Mesenchymal stem cell (in vitro differentiated cells and primary cell): ENCODE results near the gene MAP2K5.

Experiments used
- DNase-seq: peaks from one replicate; pipeline ENCODE4 v3.0.0-alpha.2; 2013
- H2AFZ ChIP-seq: one replicate; pipeline ENCODE4 v1.6.1; 2013; ENCODE audit warnings: low read depth, mild to moderate bottlenecking, control low read depth, inconsistent platforms, low read length, moderate library complexity
- H2AK5ac ChIP-seq: 2 replicates; pipeline ENCODE4 v1.6.1; 2013; ENCODE audit warnings: low read length, moderate library complexity, mild to moderate bottlenecking, inconsistent platforms; ENCODE audit not compliant: severe bottlenecking
- H2BK120ac ChIP-seq: one replicate; pipeline ENCODE4 v1.6.1; 2013; ENCODE audit warnings: low read depth, mild to moderate bottlenecking, inconsistent platforms, low read length, moderate library complexity
- H2BK12ac ChIP-seq, 2 experiments: one replicate each; pipeline ENCODE4 v1.6.1; 2013; ENCODE audit warnings: inconsistent platforms in 2 of 2, low read length in 2 of 2, mild to moderate bottlenecking in 2 of 2, moderate library complexity in 2 of 2, control low read depth in 1 of 2
- H2BK15ac ChIP-seq: one replicate; pipeline ENCODE4 v1.6.1; 2013; ENCODE audit warnings: mild to moderate bottlenecking, low read depth, inconsistent platforms; ENCODE audit not compliant: poor library complexity, severe bottlenecking
- H2BK5ac ChIP-seq: 2 replicates; pipeline ENCODE4 v1.6.1; 2013; ENCODE audit warnings: low read depth, mild to moderate bottlenecking, low read length, control low read depth, inconsistent platforms; ENCODE audit not compliant: poor library complexity, severe bottlenecking
- H3K14ac ChIP-seq, 2 experiments: one replicate each; pipeline ENCODE4 v1.6.1; 2013; ENCODE audit warnings: inconsistent platforms in 2 of 2, low read length in 2 of 2, control low read depth in 1 of 2, mild to moderate bottlenecking in 1 of 2, moderate library complexity in 1 of 2
- H3K18ac ChIP-seq, 2 experiments: one replicate each; pipeline ENCODE4 v1.6.1; 2013; ENCODE audit warnings: inconsistent platforms in 2 of 2, low read length in 2 of 2, control low read depth in 1 of 2, low read depth in 1 of 2, mild to moderate bottlenecking in 1 of 2
- H3K23ac ChIP-seq, 2 experiments: one replicate each; pipeline ENCODE4 v1.6.1; 2013; ENCODE audit warnings: inconsistent platforms in 2 of 2, low read length in 2 of 2, mild to moderate bottlenecking in 2 of 2, moderate library complexity in 2 of 2, control low read depth in 1 of 2
- H3K27ac ChIP-seq: 2 replicates; pipeline ENCODE4 v1.5.1; 2013; ENCODE audit warnings: mild to moderate bottlenecking, moderate library complexity, low read length, control low read depth, inconsistent platforms; ENCODE audit not compliant: poor library complexity, severe bottlenecking
- H3K27me3 ChIP-seq, 2 experiments: 2 replicates each; pipeline versions ENCODE4 v1.6.1 to v1.7.0; 2013; ENCODE audit warnings: low read length in 2 of 2, mild to moderate bottlenecking in 2 of 2, moderate library complexity in 2 of 2, control low read depth in 1 of 2, inconsistent platforms in 1 of 2; ENCODE audit not compliant: control insufficient read depth in 1 of 2, insufficient read depth in 1 of 2
- H3K36me3 ChIP-seq, 2 experiments: 2 replicates each; pipeline versions ENCODE4 v1.6.1 to v1.7.0; 2013; ENCODE audit warnings: low read length in 2 of 2, control low read depth in 1 of 2, inconsistent platforms in 1 of 2, low read depth in 1 of 2, mild to moderate bottlenecking in 1 of 2; ENCODE audit not compliant: insufficient read depth in 2 of 2, control insufficient read depth in 1 of 2
- H3K4ac ChIP-seq, 2 experiments: one replicate each; pipeline ENCODE4 v1.6.1; 2013; ENCODE audit warnings: inconsistent platforms in 2 of 2, low read length in 2 of 2, mild to moderate bottlenecking in 2 of 2, moderate library complexity in 2 of 2, control low read depth in 1 of 2, low read depth in 1 of 2
- H3K4me1 ChIP-seq: 2 replicates; pipeline ENCODE4 v1.6.1; 2013; ENCODE audit warnings: low read depth, low read length, control low read depth; ENCODE audit not compliant: control insufficient read depth, insufficient read depth
- H3K4me2 ChIP-seq: 2 replicates; pipeline ENCODE4 v1.6.1; 2013; ENCODE audit warnings: low read length, mild to moderate bottlenecking, inconsistent platforms; ENCODE audit not compliant: poor library complexity, severe bottlenecking
- H3K4me3 ChIP-seq, 2 experiments: 2 replicates each; pipeline versions ENCODE4 v1.5.1 to v1.7.0; 2013; ENCODE audit warnings: low read length in 2 of 2, mild to moderate bottlenecking in 2 of 2, control low read depth in 1 of 2, low read depth in 1 of 2; ENCODE audit not compliant: insufficient read depth in 1 of 2
- H3K79me1 ChIP-seq: replicated peaks from 2 replicates; pipeline ENCODE4 v1.6.1; 2013; ENCODE audit warnings: mild to moderate bottlenecking, control low read depth, low read length, inconsistent platforms; ENCODE audit not compliant: poor library complexity, severe bottlenecking
- H3K9ac ChIP-seq: 2 replicates; pipeline ENCODE4 v1.7.0; 2013; ENCODE audit warnings: mild to moderate bottlenecking, low read length, moderate library complexity
- H3K9me3 ChIP-seq: 2 replicates; pipeline ENCODE4 v1.7.0; 2013; ENCODE audit warnings: mild to moderate bottlenecking, low read length; ENCODE audit not compliant: control insufficient read depth
- H4K8ac ChIP-seq: one replicate; pipeline ENCODE4 v1.6.1; 2013; ENCODE audit warnings: inconsistent platforms, mild to moderate bottlenecking, low read length, moderate library complexity
- H4K91ac ChIP-seq: one replicate; pipeline ENCODE4 v1.6.1; 2013; ENCODE audit warnings: mild to moderate bottlenecking, low read length, inconsistent platforms
- WGBS: methylation state at CpG from one replicate; pipeline ENCODE4 v1.1.7; 2013; ENCODE audit warnings: mixed read lengths; 5-methylcytosine and 5-hydroxymethylcytosine counted together

MAP2K5 gene

DNA sequence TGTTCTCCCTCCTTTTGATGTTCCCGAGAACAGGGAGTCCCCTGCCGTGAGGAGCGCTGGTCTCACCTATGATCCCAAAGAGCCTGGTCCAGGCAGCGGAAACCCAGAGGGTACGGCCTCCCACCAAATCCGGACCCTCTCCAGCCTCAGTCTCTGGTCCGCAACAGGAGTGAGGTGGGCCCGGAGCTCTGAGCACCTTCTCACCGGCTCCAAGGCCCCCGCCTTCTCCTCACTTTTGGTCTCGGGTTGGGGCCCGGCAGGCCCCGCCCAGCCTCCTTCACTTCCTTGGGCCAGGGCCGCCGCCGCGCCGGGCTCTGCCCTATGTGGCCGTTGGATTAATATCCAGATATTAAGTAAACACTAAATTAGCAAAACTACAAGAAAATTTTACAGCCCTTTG, 277.1 kb downstream of the MAP2K5 start:
- Histone ChIP-seq H3K14ac (no peak overlapping the region), H3K4me3 (no peak overlapping the region), H3K79me1 (no peaks in the 10 kb centered on the region), H3K9me3 (peaks cover 12% of the 10 kb centered on the region), H2BK120ac (no peak overlapping the region), H2BK12ac (no peak overlapping the region), H2BK5ac (no peak overlapping the region), H3K27me3 (peaks cover 68 to 74% of the 10 kb centered on the region in 2 experiments), H4K8ac (no peak overlapping the region), H3K4ac (no peak overlapping the region), H3K9ac (no peak overlapping the region), H3K18ac (no peak overlapping the region), H2BK15ac (no peak overlapping the region), H3K4me1 (peaks cover 15% of the 10 kb centered on the region), H3K27ac (no peak overlapping the region), H3K4me2 (no peak overlapping the region), H3K23ac (no peak overlapping the region), H4K91ac (no peak overlapping the region), H2AFZ (no peak overlapping the region), H3K36me3 (peaks cover 0 to 4% of the 10 kb centered on the region in 2 experiments), H2AK5ac (no peak overlapping the region)
- no peak for DNase-seq
- WGBS = 21% methylated on average over 11 of the region's 19 CpGs

DNA sequence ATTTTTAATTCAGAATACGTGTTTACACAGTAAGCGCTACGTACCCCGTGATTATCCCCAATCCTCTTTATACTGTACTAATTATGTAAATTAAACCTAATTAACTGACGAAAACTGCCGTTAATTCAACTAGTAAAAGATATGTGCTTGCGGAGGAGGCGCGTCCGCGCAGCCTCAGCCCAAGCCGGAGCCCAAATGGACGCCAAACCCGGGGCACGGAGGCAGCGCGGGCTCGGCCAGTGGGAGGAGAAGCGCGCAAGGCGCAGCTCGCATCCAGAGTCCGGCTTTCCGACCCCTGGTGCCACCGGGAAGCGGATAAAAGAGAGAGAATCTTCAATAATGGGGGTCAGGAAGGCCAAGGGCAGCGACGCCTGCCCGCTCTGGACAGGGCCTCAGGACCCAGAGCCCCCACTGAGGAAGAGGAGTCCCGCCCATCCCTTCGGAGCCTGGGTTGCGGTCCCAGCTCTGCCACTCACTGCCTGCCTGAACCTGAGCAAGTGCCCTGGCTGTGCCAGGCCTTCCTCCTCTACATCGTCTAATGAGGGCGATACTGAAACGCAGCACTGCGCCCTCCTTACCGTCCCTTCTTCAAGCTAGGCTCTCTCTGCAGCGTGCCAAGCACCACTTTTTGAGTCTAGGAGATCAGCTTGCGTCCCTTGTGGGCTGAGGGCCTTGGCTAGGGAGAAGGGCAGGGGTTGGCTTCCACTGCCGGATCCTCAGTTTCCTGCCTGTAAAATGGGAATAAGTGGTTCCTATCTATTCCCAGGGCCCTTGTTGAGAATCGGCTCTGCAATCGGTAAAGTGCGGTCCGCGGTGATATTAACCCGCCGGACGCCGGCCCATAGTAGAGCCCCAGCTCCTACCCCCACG, 277.9 kb downstream of the MAP2K5 start:
- Histone ChIP-seq H4K91ac (no peak overlapping the region), H2AK5ac (no peak overlapping the region), H3K4me1 (peaks cover 18% of the 10 kb centered on the region), H2BK12ac (no peak overlapping the region), H2AFZ (no peak overlapping the region), H3K18ac (no peak overlapping the region), H3K4me2 (no peak overlapping the region), H3K79me1 (no peaks in the 10 kb centered on the region), H3K9ac (no peak overlapping the region), H3K27me3 (peaks cover 75 to 79% of the 10 kb centered on the region in 2 experiments), H2BK120ac (no peak overlapping the region), H3K36me3 (no peaks in the 10 kb centered on the region), H3K23ac (peak overlapping the region in 1 of 2 experiments; percentile 84), H3K4me3 (no peak overlapping the region), H3K27ac (no peak overlapping the region), H2BK5ac (no peak overlapping the region), H3K14ac (no peak overlapping the region), H4K8ac (no peak overlapping the region), H3K9me3 (peaks cover 12% of the 10 kb centered on the region), H3K4ac (no peak overlapping the region), H2BK15ac (no peak overlapping the region)
- 17% methylated on average over 48 of the region's 50 CpGs for WGBS
- DNase-seq = no peak

DNA sequence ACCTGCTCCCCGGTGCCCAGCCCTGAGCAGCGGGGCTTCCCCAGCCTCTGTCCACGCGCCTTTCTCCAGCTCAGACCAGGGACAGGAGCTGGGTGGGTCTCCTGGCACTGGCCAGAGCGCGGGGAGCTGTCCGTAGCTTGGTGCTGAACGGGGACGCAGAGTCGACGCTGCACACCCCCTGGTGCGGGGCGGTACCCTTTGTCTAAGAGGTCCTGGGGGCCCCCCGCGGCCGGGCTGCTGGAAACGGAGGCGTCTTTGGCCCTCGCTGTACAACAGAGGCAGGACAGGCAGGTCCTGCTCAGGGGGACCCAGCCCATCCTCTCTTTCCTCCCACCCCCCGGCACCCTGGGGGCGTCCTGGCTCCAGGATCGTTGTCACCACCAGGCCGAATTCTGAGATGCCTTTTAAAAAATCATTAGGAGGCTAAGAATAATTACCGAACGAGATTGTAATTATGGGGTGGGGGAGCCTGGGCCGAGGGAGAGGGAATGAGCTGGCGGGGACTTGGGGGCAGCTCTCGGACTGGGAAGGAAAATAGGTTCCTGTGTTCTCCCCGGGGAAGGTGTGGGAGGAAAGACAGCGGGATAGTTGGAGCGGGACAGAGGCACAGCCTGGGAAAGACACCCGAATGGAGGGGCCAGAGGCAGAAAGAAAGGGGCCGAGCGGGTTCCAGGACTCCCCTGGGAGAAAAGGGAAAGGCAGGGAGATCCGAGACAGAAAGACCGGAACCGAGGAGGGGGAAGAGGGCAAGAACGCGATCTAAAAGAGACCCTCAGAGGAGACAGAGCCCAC, 278.7 kb downstream of the MAP2K5 start:
- Histone ChIP-seq H3K27me3 (peaks cover 83 to 87% of the 10 kb centered on the region in 2 experiments), H3K4me1 (peaks cover 26% of the 10 kb centered on the region), H2BK12ac (no peak overlapping the region), H2AFZ (no peak overlapping the region), H3K18ac (no peak overlapping the region), H3K4me3 (no peak overlapping the region), H3K9ac (no peak overlapping the region), H2BK5ac (no peak overlapping the region), H3K23ac (no peak overlapping the region), H3K14ac (no peak overlapping the region), H4K91ac (no peak overlapping the region), H3K4me2 (no peak overlapping the region), H4K8ac (no peak overlapping the region), H3K9me3 (peaks cover 8% of the 10 kb centered on the region), H3K27ac (no peak overlapping the region), H3K79me1 (no peaks in the 10 kb centered on the region), H3K36me3 (no peaks in the 10 kb centered on the region), H2BK120ac (no peak overlapping the region), H3K4ac (no peak overlapping the region), H2BK15ac (no peak overlapping the region), H2AK5ac (no peak overlapping the region)
- peak; percentile 59 for DNase-seq
- WGBS = 6% methylated on average over 39 of the region's 39 CpGs

DNA sequence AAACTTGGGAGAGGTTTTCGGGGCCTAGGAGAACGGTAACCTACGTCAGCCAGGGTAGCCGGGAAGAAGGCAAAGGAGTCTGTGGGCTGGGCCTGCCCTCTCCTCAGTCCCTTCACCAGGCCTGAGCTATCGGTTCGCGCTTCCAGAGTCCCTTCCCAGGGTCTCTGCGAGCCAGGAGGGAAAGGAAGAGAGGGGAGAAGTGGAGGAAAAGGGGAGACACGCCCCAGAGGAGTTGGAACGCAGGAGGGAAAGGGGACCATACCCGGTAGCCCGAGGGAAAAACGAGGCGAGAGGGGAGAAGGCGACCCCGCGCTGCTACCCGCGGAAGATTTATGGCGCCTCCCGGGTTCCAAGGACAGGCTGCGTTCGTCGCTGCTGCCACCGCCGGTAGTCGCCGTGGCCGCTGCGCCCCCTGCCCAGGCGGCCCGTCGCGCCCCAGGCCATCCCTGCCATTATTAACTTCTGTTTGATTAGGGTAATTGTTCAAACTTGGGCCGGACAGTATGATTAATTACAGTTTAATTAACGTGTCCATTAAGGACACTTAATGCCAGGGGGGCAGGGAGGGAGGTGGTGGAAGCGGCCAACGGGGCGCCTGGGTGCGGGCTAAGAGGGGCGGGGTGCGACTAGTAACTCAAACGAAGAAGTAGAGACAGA, 279.4 kb downstream of the MAP2K5 start:
- Histone ChIP-seq H3K4me3 (no peak overlapping the region), H2BK120ac (no peak overlapping the region), H3K4me1 (peaks cover 27% of the 10 kb centered on the region), H3K18ac (no peak overlapping the region), H3K79me1 (no peaks in the 10 kb centered on the region), H3K4me2 (no peak overlapping the region), H2BK12ac (no peak overlapping the region), H3K36me3 (no peaks in the 10 kb centered on the region), H2BK5ac (no peak overlapping the region), H2AFZ (no peak overlapping the region), H3K9ac (no peak overlapping the region), H4K8ac (no peak overlapping the region), H4K91ac (no peak overlapping the region), H3K9me3 (peaks cover 5% of the 10 kb centered on the region), H2BK15ac (no peak overlapping the region), H3K23ac (no peak overlapping the region), H3K4ac (no peak overlapping the region), H2AK5ac (no peak overlapping the region), H3K27ac (no peak overlapping the region), H3K14ac (no peak overlapping the region), H3K27me3 (peaks cover 88 to 92% of the 10 kb centered on the region in 2 experiments)
- WGBS = 3% methylated on average over 43 of the region's 43 CpGs
- no peak for DNase-seq
